Measurements from ENCODE around the gene UBTF. TPM values are rescaled to one million over a fixed set of nuclear protein-coding genes. Genes with fewer than 3 reads are reported as not detected.
A peak's percentile ranks its signal among the peaks of the same experiment; 100 is the strongest.

Gene UBTF
- total and polyA plus RNA-seq, 2 of the 8 experiments (the other 6 are each of a cell fraction or from before 2014, with no cell fraction given), result 14.7 to 106 TPM

- TF ChIP-seq CTCF (IDR thresholded peaks at IDR 0.05; ENCODE audit: control extremely low read depth in 1 of 3, insufficient read depth in 1 of 3, low read depth in 1 of 3, low read length in 3 of 3) (peak; percentile 18 to 62 (median 57)), POLR2A (IDR thresholded peaks at IDR 0.05; ENCODE audit: control extremely low read depth in 1 of 2, low read depth in 2 of 2, low read length in 2 of 2) (peak; percentile 16 to 38; a peak in 2 of 3 replicates), RAD21 (IDR thresholded peaks at IDR 0.05 in 1 of 2, conservative IDR thresholded peaks at IDR 0.05 in 1 of 2; ENCODE audit: low read depth in 2 of 2, low read length in 2 of 2) (peak; percentile 8 to 39; a peak in 3 of 4 replicates), SIN3A (conservative IDR thresholded peaks at IDR 0.05 in 1 of 2, IDR thresholded peaks at IDR 0.05 in 1 of 2; ENCODE audit: low read depth in 1 of 2, low read length in 2 of 2) (0 out of 4 replicates have a peak, but pooled peaks of 1 of the 2 experiments have one; percentile 51), BACH1 (IDR thresholded peaks at IDR 0.05; ENCODE audit: low read length) (peak; percentile 31; the same call in 1 of the 2 replicates)
Observed at GRCh38 chr17:44218344-44219107, 949 bp downstream of the UBTF start (continued).
